H1 (cell line): ENCODE data around the gene NR1D2. TPM values are rescaled to one million over a fixed set of nuclear protein-coding genes. Genes with fewer than 3 reads are reported as not detected.

ENCODE experiments used
- CTCF ChIA-PET: fragments of 300-600 bp; sonication (Branson Sonifier 250); formaldehyde crosslinking; loops from one replicate; lab custom pipeline; 2021; ENCODE audit not compliant: partially characterized antibody; lab: Charles Lee
- POLR2A ChIA-PET: fragments of 300-600 bp; sonication (Branson Sonifier 250); formaldehyde crosslinking; loops from one replicate; lab custom pipeline; 2021; ENCODE audit warnings: inconsistent platforms; ENCODE audit not compliant: partially characterized antibody; lab: Charles Lee
- DNase-seq, 2 experiments: peaks; one replicate each; pipeline versions ENCODE4 v3.0.0 to v3.0.0-alpha.2; 2010 to 2022; ENCODE audit warnings: low spot score in 2 of 2, low read depth in 1 of 2, mixed read lengths in 1 of 2
- FAIRE-seq: peaks from 2 replicates; lab custom pipeline; 2011; peaks lifted over from hg19 to GRCh38; lab: Jason Lieb, UNC
- H2AFZ ChIP-seq: 2 replicates; pipeline ENCODE4 v1.8.1; 2012; ENCODE audit warnings: low read length, inconsistent platforms
- H2AK5ac ChIP-seq: 2 replicates; pipeline ENCODE4 v1.6.1; 2013; ENCODE audit warnings: low read depth, low read length
- H2BK120ac ChIP-seq: replicated peaks from 2 replicates; pipeline ENCODE3; 2013; ENCODE audit warnings: low read depth, low read length, inconsistent platforms
- H2BK12ac ChIP-seq: 2 replicates; pipeline ENCODE4 v1.6.1; 2013; ENCODE audit warnings: low read depth, low read length
- H2BK15ac ChIP-seq: 2 replicates; pipeline ENCODE4 v1.6.1; 2013; ENCODE audit warnings: low read length
- H2BK20ac ChIP-seq: 2 replicates; pipeline ENCODE4 v1.6.1; 2013; ENCODE audit warnings: low read length
- H2BK5ac ChIP-seq: 2 replicates; pipeline ENCODE4 v1.6.1; 2013; ENCODE audit warnings: low read depth, low read length
- H3K14ac ChIP-seq: 2 replicates; pipeline ENCODE4 v1.6.1; 2013; ENCODE audit warnings: inconsistent platforms; ENCODE audit not compliant: insufficient read length
- H3K18ac ChIP-seq: 2 replicates; pipeline ENCODE4 v1.6.1; 2013; ENCODE audit warnings: low read length; ENCODE audit errors: extremely low read depth
- H3K23ac ChIP-seq: 2 replicates; pipeline ENCODE4 v1.6.1; 2013; ENCODE audit warnings: inconsistent platforms; ENCODE audit not compliant: insufficient read length
- H3K23me2 ChIP-seq: 2 replicates; pipeline ENCODE4 v1.6.1; 2013; ENCODE audit warnings: low read depth, low read length
- H3K27ac ChIP-seq: 2 replicates; pipeline ENCODE4 v1.6.1; 2011; ENCODE audit warnings: low read depth, low read length, inconsistent platforms
- H3K27me3 ChIP-seq, 4 experiments: replicated peaks in 1 of 4; 1 replicate in 1 of 4; 2 replicates in 3 of 4; pipeline versions ENCODE4 v1.6.1 to v1.8.1; 2011 to 2013; ENCODE audit warnings: low read length in 3 of 4, mild to moderate bottlenecking in 3 of 4, inconsistent platforms in 2 of 4, mixed read lengths in 2 of 4, moderate library complexity in 1 of 4; ENCODE audit not compliant: control insufficient read depth in 3 of 4, insufficient read depth in 3 of 4; ENCODE audit errors: extremely low read depth in 1 of 4
- H3K36me3 ChIP-seq, 4 experiments: 2 replicates each; pipeline versions ENCODE4 v1.6.1 to v1.8.1; 2011 to 2013; ENCODE audit warnings: mild to moderate bottlenecking in 4 of 4, low read length in 3 of 4, moderate library complexity in 2 of 4, control low read depth in 1 of 4, inconsistent platforms in 1 of 4; ENCODE audit not compliant: insufficient read depth in 4 of 4, control insufficient read depth in 2 of 4
- H3K4ac ChIP-seq: replicated peaks from 2 replicates; pipeline ENCODE3; 2013; ENCODE audit warnings: low read length, low read depth, mixed read lengths, inconsistent platforms; ENCODE audit not compliant: insufficient read length
- H3K4me1 ChIP-seq, 4 experiments: replicated peaks in 1 of 4; 1 replicate in 1 of 4; 2 replicates in 3 of 4; pipeline versions ENCODE4 v1.6.1 to v1.8.1; 2011 to 2013; ENCODE audit warnings: low read length in 3 of 4, inconsistent platforms in 2 of 4, mixed read lengths in 1 of 4; ENCODE audit not compliant: insufficient read depth in 4 of 4, control insufficient read depth in 3 of 4
- H3K4me2 ChIP-seq, 2 experiments: 2 replicates each; pipeline versions ENCODE4 v1.6.1 to v1.8.1; 2011 to 2013; ENCODE audit warnings: low read depth in 2 of 2, low read length in 2 of 2, control low read depth in 1 of 2, inconsistent platforms in 1 of 2, mild to moderate bottlenecking in 1 of 2; ENCODE audit not compliant: insufficient read depth in 1 of 2
- H3K4me3 ChIP-seq, 4 experiments: fragments of 200-600, 300-600 bp in 1 of 4; sonication (generic), shearing (Covaris generic), sonication (Bioruptor Twin) in 1 of 4; 2 replicates each; pipeline versions ENCODE4 v1.5.1 to v1.8.1; 2011 to 2016; ENCODE audit warnings: low read length in 4 of 4, low read depth in 3 of 4, control low read depth in 2 of 4, inconsistent platforms in 2 of 4, mild to moderate bottlenecking in 2 of 4, mixed read lengths in 1 of 4, moderate library complexity in 1 of 4; ENCODE audit not compliant: insufficient read depth in 2 of 4; ENCODE audit errors: extremely low read depth in 1 of 4
- H3K56ac ChIP-seq: replicated peaks from 2 replicates; pipeline ENCODE3; 2013; ENCODE audit warnings: low read depth, mild to moderate bottlenecking, mixed read lengths, low read length, inconsistent platforms; ENCODE audit not compliant: insufficient read length
- H3K79me1 ChIP-seq: 2 replicates; pipeline ENCODE4 v1.6.1; 2013; ENCODE audit warnings: low read depth, low read length, control low read depth
- H3K79me2 ChIP-seq, 2 experiments: 2 replicates each; pipeline versions ENCODE4 v1.6.1 to v1.8.1; 2012 to 2013; ENCODE audit warnings: low read length in 2 of 2, mild to moderate bottlenecking in 2 of 2, inconsistent platforms in 1 of 2; ENCODE audit not compliant: insufficient read depth in 2 of 2, control insufficient read depth in 1 of 2
- H3K9ac ChIP-seq, 4 experiments: replicated peaks in 1 of 4; 1 replicate in 1 of 4; 2 replicates in 3 of 4; pipeline versions ENCODE4 v1.6.1 to v1.8.1; 2011 to 2013; ENCODE audit warnings: low read depth in 3 of 4, low read length in 3 of 4, control low read depth in 2 of 4, mild to moderate bottlenecking in 2 of 4, moderate library complexity in 2 of 4, inconsistent platforms in 1 of 4; ENCODE audit errors: extremely low read depth in 1 of 4
- H3K9me3 ChIP-seq, 2 experiments: 2 replicates each; pipeline versions ENCODE4 v1.6.1 to v1.8.1; 2012 to 2013; ENCODE audit warnings: mild to moderate bottlenecking in 2 of 2, moderate library complexity in 2 of 2, control low read depth in 1 of 2, inconsistent platforms in 1 of 2, low read depth in 1 of 2, low read length in 1 of 2, mixed read lengths in 1 of 2; ENCODE audit not compliant: insufficient read depth in 2 of 2
- H4K20me1 ChIP-seq, 2 experiments: replicated peaks in 1 of 2; 2 replicates each; pipeline versions ENCODE3 to v1.8.1; 2011 to 2013; ENCODE audit warnings: inconsistent platforms in 2 of 2, low read length in 2 of 2, mild to moderate bottlenecking in 1 of 2; ENCODE audit not compliant: insufficient read depth in 2 of 2, control insufficient read depth in 1 of 2
- H4K5ac ChIP-seq: 2 replicates; pipeline ENCODE4 v1.6.1; 2013; ENCODE audit warnings: low read length, low read depth, mixed read lengths, inconsistent platforms; ENCODE audit not compliant: insufficient read length
- H4K8ac ChIP-seq: 2 replicates; pipeline ENCODE4 v1.8.0; 2013; ENCODE audit warnings: mild to moderate bottlenecking, moderate library complexity, low read length, inconsistent platforms; ENCODE audit not compliant: insufficient read depth; ENCODE audit errors: extremely low read depth
- H4K91ac ChIP-seq: replicated peaks from 2 replicates; pipeline ENCODE3; 2013; ENCODE audit warnings: low read length, mixed read lengths, inconsistent platforms; ENCODE audit not compliant: insufficient read length
- BCL11A ChIP-seq, 2 experiments: IDR thresholded peaks; one replicate each; pipeline ENCODE4 v1.6.1; 2011; ENCODE audit warnings: low read depth in 2 of 2, low read length in 2 of 2, mild to moderate bottlenecking in 2 of 2
- CHD2 ChIP-seq: IDR thresholded peaks from 2 replicates; pipeline ENCODE4 v1.6.1; 2012; ENCODE audit warnings: low read length, improper control_type of control experiment
- CREB1 ChIP-seq: IDR thresholded peaks from 2 replicates; pipeline ENCODE4 v1.6.1; 2012; ENCODE audit warnings: inconsistent platforms
- FOSL1 ChIP-seq: IDR thresholded peaks from 2 replicates; pipeline ENCODE4 v1.6.1; 2011; ENCODE audit warnings: mild to moderate bottlenecking, low read depth, low read length, moderate library complexity; ENCODE audit not compliant: insufficient read depth
- JUND ChIP-seq: IDR thresholded peaks from 2 replicates; pipeline ENCODE4 v1.6.1; 2011; ENCODE audit warnings: mild to moderate bottlenecking, improper control_type of control experiment, low read length
- KDM5A ChIP-seq: fragments of 200-600 bp; IDR thresholded peaks from 2 replicates; pipeline ENCODE4 v1.7.1; 2012; ENCODE audit warnings: mild to moderate bottlenecking, low read length, inconsistent platforms, mixed read lengths
- MAFK ChIP-seq: IDR thresholded peaks from 2 replicates; pipeline ENCODE4 v1.6.1; 2012; ENCODE audit warnings: low read depth, mild to moderate bottlenecking, improper control_type of control experiment, low read length
- RAD21 ChIP-seq, 2 experiments: IDR thresholded peaks in 1 of 2; conservative IDR thresholded peaks in 1 of 2; 2 replicates each; pipeline ENCODE4 v1.6.1; 2011; ENCODE audit warnings: low read depth in 2 of 2, low read length in 2 of 2, improper control_type of control experiment in 1 of 2, inconsistent platforms in 1 of 2, mild to moderate bottlenecking in 1 of 2, moderate library complexity in 1 of 2
- SIX5 ChIP-seq: IDR thresholded peaks from 2 replicates; pipeline ENCODE4 v1.6.1; 2011; ENCODE audit warnings: mild to moderate bottlenecking, low read depth, low read length
- SP1 ChIP-seq: IDR thresholded peaks from 2 replicates; pipeline ENCODE4 v1.6.1; 2011; ENCODE audit warnings: low read depth, low read length
- SP4 ChIP-seq: IDR thresholded peaks from 2 replicates; pipeline ENCODE4 v1.6.1; 2012; ENCODE audit warnings: low read length, inconsistent platforms
- WGBS, 2 experiments: shearing (Covaris generic) in 1 of 2; methylation state at CpG; one replicate each; pipeline versions ENCODE4 v1.1.6 to v1.1.7; 2013 to 2015; ENCODE audit warnings: low lambda C conversion rate in 2 of 2, mixed read lengths in 2 of 2, inconsistent platforms in 1 of 2, low coverage in 1 of 2, missing lambda C conversion rate in 1 of 2; ENCODE audit not compliant: insufficient replicate concordance in 2 of 2, insufficient coverage in 1 of 2, insufficient read length in 1 of 2; ENCODE audit errors: extremely low coverage in 1 of 2, missing lambda C conversion rate in 1 of 2; 5-methylcytosine and 5-hydroxymethylcytosine counted together
- polyA plus RNA-seq, 7 experiments: library from polyadenylated mRNA; depleted of rRNA in 3 of 7; stranded (reverse) in 5 of 7; unstranded in 2 of 7; fragments of >200 nt in 5 of 7; fragments of 200-250 nt in 2 of 7; gene quantifications; 1 replicate in 5 of 7; 2 replicates in 1 of 7; 4 replicates in 1 of 7; pipeline versions ENCODE4 v1.2.1 to v1.2.3, GENCODE V29; 2011 to 2013; ENCODE audit warnings: missing spikeins in 2 of 7, mixed read lengths in 2 of 7
- total RNA-seq: library from RNA; stranded (reverse); fragmentation: NEBNext Ultra II Directional; extraction: Animal tissue kit (Norgen Biotek cat#: 25700); gene quantifications from 2 replicates; pipeline ENCODE4 v1.2.1, GENCODE V29; 2021
- TF ChIP-seq, protein P1 (sequence below), 3 experiments: IDR thresholded peaks; 1 replicate in 2 of 3; 2 replicates in 1 of 3; pipeline versions ENCODE4 v1.5.1 to v1.6.1; 2011; ENCODE audit warnings: low read length in 3 of 3, mild to moderate bottlenecking in 3 of 3, inconsistent platforms in 2 of 3, low read depth in 1 of 3, moderate library complexity in 1 of 3; ENCODE audit not compliant: insufficient read depth in 1 of 3; ENCODE audit errors: control extremely low read depth in 1 of 3

NR1D2 gene
- total and polyA plus RNA-seq, 2 of the 8 experiments (the other 6 are each of a cell fraction or from before 2014, with no cell fraction given), result 5.9 to 21.7 TPM

DNA sequence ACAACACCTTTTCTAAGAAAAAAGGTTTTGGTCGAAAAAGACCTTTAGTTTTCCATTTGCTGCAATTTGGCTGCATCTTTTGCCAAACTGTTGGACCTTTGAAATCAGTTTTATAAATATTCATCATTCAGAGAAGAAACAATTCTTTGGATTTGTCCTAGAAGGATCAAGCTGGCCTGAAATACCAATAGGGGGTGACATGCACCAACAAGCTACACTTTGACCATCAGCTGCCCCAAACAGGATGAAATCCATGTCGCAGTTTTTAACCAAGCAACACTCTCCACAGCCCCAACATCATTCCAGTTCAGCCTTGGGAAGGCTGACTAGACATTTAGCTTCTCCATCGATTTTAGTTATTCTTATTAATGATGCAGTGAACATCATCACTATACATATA lies 18.4 kb upstream of the NR1D2 start:
- H2BK20ac ChIP-seq, result no peak overlapping the region
- H3K23me2 ChIP-seq, result no peaks in the 10 kb centered on the region; the same call in 1 of the 2 replicates
- H3K9me3 ChIP-seq, result no peaks in the 10 kb centered on the region
- no peak overlapping the region for H3K9ac ChIP-seq
- 74% methylated on average over 3 of the region's 3 CpGs; no CpG with 5 or more reads in 1 of the 2 experiments for WGBS, 2 experiments
- FAIRE-seq (no peak), DNase-seq (no peak)
- peaks cover 0 to 2% (median 0%) of the 10 kb centered on the region in 4 experiments; a peak in 1 of 7 replicates for H3K4me1 ChIP-seq
- no peaks in the 10 kb centered on the region for H3K79me2 ChIP-seq
- H4K91ac ChIP-seq, result no peak overlapping the region
- POLR2A ChIA-PET, result interaction anchor here (0.7 to 19.1 kb wide), 4 partner anchors 6 to 28 kb away, joined by 3 to 363 read pairs (median 8); partner anchors contain the start of genes NKIRAS1 and RPL15
- no peak overlapping the region for H3K27ac ChIP-seq
- no peak overlapping the region for H3K14ac ChIP-seq
- no peak overlapping the region for H2BK5ac ChIP-seq
- H2BK120ac ChIP-seq, result no peak overlapping the region
- CTCF ChIA-PET, result interaction anchor here (0.6 to 3.1 kb wide), 4 partner anchors 9 to 55 kb away, joined by 3 to 21 read pairs (median 4); partner anchors contain the start of genes NKIRAS1 and RPL15
- no peak overlapping the region for H3K4me2 ChIP-seq
- H4K8ac ChIP-seq, result no peak overlapping the region
- no peaks in the 10 kb centered on the region for H3K36me3 ChIP-seq
- H3K79me1 ChIP-seq, result no peaks in the 10 kb centered on the region
- no peak overlapping the region for H3K4me3 ChIP-seq
- H3K23ac ChIP-seq, result no peak overlapping the region
- H3K4ac ChIP-seq, result no peak overlapping the region
- no peaks in the 10 kb centered on the region for H4K20me1 ChIP-seq
- H2BK15ac ChIP-seq, result no peak overlapping the region
- no peak overlapping the region for H2BK12ac ChIP-seq
- H2AFZ ChIP-seq, result no peak overlapping the region
- no peak overlapping the region for H2AK5ac ChIP-seq
- no peaks in the 10 kb centered on the region for H3K27me3 ChIP-seq
- no peak overlapping the region for H3K56ac ChIP-seq
- H3K18ac ChIP-seq, result no peak overlapping the region
- H4K5ac ChIP-seq, result no peak overlapping the region
- TF ChIP-seq KDM5A, result no peak
- no peak for TF ChIP-seq FOSL1
- no peak for TF ChIP-seq BCL11A (IDR thresholded peaks at IDR 0.05; ENCODE audit: low read depth in 2 of 2, low read length in 2 of 2)
- TF ChIP-seq JUND, result no peak
- no peak for TF ChIP-seq MAFK
- no peak for TF ChIP-seq CHD2
- TF ChIP-seq, protein P1, sequence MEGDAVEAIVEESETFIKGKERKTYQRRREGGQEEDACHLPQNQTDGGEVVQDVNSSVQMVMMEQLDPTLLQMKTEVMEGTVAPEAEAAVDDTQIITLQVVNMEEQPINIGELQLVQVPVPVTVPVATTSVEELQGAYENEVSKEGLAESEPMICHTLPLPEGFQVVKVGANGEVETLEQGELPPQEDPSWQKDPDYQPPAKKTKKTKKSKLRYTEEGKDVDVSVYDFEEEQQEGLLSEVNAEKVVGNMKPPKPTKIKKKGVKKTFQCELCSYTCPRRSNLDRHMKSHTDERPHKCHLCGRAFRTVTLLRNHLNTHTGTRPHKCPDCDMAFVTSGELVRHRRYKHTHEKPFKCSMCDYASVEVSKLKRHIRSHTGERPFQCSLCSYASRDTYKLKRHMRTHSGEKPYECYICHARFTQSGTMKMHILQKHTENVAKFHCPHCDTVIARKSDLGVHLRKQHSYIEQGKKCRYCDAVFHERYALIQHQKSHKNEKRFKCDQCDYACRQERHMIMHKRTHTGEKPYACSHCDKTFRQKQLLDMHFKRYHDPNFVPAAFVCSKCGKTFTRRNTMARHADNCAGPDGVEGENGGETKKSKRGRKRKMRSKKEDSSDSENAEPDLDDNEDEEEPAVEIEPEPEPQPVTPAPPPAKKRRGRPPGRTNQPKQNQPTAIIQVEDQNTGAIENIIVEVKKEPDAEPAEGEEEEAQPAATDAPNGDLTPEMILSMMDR (IDR thresholded peaks at IDR 0.05; ENCODE audit: control extremely low read depth in 1 of 3, insufficient read depth in 1 of 3, low read depth in 1 of 3, low read length in 3 of 3), result peak in 2 of 3 experiments; percentile 3 to 24; a peak in 2 of 4 replicates
- no peak for TF ChIP-seq SP1
- TF ChIP-seq SP4, result no peak
- TF ChIP-seq RAD21 (IDR thresholded peaks at IDR 0.05 in 1 of 2, conservative IDR thresholded peaks at IDR 0.05 in 1 of 2; ENCODE audit: low read depth in 2 of 2, low read length in 2 of 2), result peak; percentile 48 to 59
- TF ChIP-seq SIX5, result no peak
- TF ChIP-seq CREB1, result no peak
